Stimulated activated CD8-positive, alpha-beta memory T cell treated with anti-CD3 and anti-CD28 coated beads, Interleukin-2, amount 100 ng/mL, for 48 hours (primary cell): ENCODE measurements around the gene PIP5KL1.

Experiments
- DNase-seq, 2 donors: peaks; one replicate each; pipeline ENCODE4 v3.0.0-alpha.2; 2020; ENCODE audit warnings: low read depth in 2 of 2

The PIP5KL1 gene

GRCh38 chr9:127947841-127948710, 17.5 kb upstream of the PIP5KL1 start:
- no peak for DNase-seq

DNA sequence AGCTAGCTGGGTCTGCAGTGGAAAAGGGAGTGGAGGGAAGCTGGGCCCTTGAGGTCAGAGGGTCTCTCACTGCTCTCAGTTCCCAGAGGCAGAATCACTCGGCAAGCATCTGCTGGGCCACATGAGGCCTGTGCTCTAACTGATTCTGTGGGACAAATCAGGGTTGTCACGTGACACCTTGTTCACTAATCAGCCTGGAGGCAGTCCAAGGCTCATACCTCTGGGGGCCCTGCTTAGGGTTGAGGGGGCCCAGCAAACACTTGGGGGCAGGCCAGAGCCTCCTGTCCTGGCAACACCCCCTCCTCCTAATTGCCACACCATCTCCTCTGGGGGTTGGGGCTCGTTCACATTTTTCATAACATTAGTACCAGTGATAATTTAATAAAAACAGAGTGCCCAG, 16.2 kb upstream of the PIP5KL1 start:
- no peak for DNase-seq

DNA sequence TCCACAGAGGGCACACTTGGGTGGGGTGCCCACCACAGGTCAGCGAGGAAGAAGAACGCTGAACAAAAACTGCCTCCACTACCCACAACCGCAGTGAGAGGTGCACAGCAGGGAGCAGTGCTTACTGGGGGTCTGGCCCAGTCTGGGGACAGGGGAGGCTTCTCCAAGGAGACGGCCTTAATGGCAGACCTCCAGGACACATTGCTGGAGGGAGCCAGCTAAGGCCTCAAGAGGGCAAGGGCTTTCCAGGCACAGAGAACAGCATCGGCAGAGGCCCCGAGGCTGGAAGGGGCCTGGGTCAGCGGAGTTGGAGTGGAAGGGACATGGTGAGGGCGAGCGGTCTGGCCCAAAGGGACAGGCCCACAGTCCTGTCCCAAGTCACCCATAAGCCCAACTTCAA, 15.4 kb upstream of the PIP5KL1 start:
- no peak for DNase-seq

DNA sequence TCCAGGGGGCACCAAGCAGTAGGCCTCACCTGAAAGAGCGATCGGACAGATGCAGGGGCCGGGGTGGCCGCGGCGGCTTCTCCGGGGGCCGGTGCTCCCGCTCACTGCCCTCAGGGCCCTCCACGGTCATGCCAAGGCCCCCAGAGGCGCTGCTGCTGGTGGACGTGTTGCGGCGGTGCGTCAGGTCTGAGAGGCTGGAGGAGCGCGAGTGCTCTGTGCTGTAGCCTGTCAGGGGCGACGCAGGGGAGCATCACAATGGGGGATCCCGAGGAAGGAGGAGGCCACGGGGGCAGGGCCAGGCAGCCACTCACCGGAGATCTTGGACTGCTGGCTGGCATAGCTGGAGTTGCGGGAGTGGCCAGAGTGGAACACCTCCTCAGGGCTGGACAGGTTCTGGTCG, 14.8 kb upstream of the PIP5KL1 start:
- no peak for DNase-seq

- DNase-seq, result no peak
Observed at GRCh38 chr9:127944586-127945218, 14.1 kb upstream of the PIP5KL1 start.

DNA sequence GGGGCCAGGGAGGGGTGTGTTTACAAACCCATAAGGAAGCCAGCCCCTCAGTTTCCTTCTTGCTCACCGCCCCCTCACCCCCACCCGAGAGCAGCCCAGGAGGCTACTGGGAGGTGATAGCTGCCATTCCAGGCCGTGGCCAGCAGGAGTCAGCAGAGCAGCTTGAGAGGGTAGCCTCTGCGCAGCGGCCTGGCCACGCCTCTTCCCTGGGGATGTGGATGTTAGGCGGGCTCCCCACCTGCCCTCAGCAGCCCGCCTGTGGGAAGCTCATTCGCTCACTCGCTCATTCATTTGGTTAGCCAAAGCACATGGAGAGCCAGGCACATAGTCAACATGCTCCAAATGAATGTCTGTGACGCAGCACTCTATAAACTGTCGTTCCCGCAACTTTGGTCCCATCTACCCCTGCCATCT, 13.2 kb upstream of the PIP5KL1 start:
- peak; percentile 74 to 79 for DNase-seq

GRCh38 chr9:127943011-127943662, 12.6 kb upstream of the PIP5KL1 start:
- no peak for DNase-seq

GRCh38 chr9:127942216-127943010, 11.8 kb upstream of the PIP5KL1 start:
- no peak for DNase-seq

- DNase-seq, result no peak
Observed at GRCh38 chr9:127941961-127942215, 11.3 kb upstream of the PIP5KL1 start.

DNA sequence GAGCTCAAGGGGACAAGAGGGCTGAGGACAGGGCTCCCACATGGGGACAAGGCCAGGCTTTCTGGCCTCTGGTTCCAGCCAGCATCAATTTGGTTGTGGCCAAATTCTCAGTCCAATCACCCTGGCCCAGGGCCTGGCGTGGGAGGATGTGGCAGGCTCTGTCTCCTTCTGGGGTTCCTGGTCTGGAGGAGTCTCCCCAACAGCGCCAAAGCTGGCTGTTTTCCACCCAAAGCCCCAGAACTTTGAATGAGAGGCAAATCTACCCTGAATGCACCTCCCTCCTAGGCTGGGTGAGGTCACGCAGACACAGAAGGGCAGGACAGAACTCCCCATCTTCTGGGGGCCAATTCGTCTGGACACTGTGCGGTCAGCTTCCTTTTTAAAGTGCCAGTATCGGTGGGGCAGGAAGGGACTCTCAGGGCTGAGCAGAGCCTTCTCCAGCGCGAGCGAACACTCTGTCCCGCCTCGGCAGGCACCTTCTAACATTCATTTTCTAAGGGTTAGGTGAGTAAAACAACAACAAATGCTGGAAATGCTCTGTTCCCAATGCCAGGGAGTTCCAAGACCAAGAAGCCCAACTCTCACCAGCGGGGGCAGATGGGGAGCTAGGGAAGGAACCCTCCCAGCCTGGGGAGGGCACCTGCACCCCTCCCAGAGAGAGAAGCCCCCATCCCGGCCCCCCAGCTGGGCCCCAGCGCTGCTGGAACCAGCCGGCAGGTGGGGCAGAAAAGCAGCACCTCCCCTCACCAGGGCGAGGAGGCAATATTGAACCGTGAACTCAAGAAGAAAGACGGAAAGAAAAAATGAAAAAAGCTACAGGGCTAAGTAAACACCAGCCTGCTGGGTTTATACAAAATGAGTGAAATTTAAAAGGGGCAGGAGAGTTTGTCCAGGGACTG, 10.7 kb upstream of the PIP5KL1 start:
- no peak for DNase-seq

DNA sequence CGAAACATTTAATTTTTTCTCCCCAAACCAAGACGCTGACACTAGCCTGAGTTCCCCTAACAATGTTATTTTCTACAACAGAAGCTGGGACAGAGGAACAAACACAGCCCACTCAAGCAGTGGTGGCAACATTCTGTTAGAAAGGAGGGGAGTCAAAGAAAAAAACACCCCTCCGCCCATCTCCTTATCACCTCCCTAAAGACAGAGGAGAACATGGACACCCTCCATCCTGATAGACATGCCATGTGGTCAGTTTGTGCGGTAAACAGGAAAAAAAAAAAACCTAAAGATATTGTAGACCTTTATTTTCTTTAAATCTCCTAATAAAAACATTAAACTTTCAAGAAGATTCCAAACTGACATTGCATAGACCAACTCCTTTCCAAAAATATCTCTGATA, 10.0 kb upstream of the PIP5KL1 start:
- DNase-seq, result no peak

DNA sequence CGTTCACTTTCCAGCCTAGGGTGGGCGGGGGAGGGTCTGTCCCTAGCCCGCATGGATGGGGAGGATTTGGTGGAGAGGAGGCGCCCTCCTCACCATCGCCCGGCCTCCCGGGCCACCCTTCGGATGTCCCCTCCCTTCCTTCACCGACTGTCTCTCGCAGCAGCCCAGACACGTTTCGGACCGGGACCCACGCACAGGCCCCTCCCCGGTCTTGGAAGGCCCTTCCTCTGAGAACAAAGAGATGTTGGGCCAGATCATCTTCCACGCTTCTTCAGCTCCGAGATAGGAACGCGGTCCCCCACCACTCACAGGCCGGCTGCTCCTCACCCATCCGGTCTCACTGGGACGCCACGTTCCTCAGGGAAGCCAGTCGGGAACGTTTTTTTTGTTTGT, 7.7 kb upstream of the PIP5KL1 start:
- no peak for DNase-seq

GRCh38 chr9:127937388-127938297, 7.1 kb upstream of the PIP5KL1 start, which contains the start of gene DPM2:
DPM2 (minus strand) TSS chr9:127937854; CDS start chr9:127937820, 34 bp downstream.
- DNase-seq, result peak; percentile 77 to 80

GRCh38 chr9:127937056-127937387, 6.4 kb upstream of the PIP5KL1 start:
- no peak for DNase-seq

- no peak for DNase-seq
Observed at GRCh38 chr9:127936347-127936852, 5.8 kb upstream of the PIP5KL1 start.

DNA sequence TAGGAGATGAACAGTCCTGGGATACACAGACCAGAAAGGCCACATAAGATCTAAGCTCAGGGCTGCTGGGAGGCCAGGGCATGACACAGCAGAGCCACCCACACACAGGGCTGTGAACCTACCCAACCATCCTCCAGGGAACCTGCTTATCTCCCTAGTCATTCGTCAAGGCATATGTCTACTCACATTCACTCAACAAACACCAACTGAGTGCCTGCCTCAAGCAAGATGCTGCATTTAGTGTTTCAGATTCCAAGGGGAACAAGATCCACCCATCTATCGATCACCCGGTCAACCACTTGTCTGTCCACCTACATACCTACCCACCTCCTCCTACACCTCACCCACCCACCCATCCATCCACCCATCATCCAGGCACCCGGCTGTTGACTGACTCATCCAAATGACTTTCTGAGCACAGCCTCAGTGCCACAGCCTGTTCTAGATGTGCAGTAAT, 5.2 kb upstream of the PIP5KL1 start:
- DNase-seq, result no peak

GRCh38 chr9:127934986-127935385, 4.4 kb upstream of the PIP5KL1 start:
- DNase-seq, result no peak

DNA sequence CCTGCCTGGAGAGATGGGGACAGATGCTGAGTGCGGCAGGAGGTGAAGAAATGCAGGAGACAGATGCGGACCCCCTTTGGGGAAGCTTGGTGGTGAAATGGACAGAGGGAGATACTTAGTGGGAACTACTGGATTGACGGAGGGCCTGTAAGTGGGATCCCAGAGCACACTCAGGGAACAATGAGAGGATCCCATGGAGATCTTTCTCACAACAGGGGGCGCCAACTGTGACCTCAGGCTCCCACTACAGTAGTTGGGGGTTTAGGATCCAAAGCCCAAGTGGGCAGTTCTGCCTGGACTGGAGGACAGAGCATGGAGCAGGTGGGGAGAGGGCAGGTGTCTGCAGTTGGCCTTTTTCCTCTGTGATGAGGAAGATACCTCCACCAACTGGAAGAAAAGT, 3.7 kb upstream of the PIP5KL1 start:
- DNase-seq, result no peak

GRCh38 chr9:127931092-127931881, 710 bp upstream of the PIP5KL1 start:
- DNase-seq, result no peak
